GM23248 (cell line): Measurements from ENCODE around the gene TMEM91. TPM values are rescaled to one million over a fixed set of nuclear protein-coding genes. Genes with fewer than 3 reads are reported as not detected.
"Not testable (repeated sequence)": the region's sequence is repeated elsewhere in the genome, so short reads cannot be mapped to it uniquely, and the experiment has no call there.

Experiments
- DNase-seq: peaks from one replicate; pipeline ENCODE4 v3.0.0-alpha.2; 2015
- H2AFZ ChIP-seq: fragments of 200-600 bp; sonication (generic); 2 replicates; pipeline ENCODE4 v1.6.1; 2016; ENCODE audit warnings: antibody characterized with exemption
- H3F3A ChIP-seq: fragments of 200-600 bp; sonication (generic); 2 replicates; pipeline ENCODE4 v1.6.1; 2016; ENCODE audit warnings: mild to moderate bottlenecking, antibody characterized with exemption, mixed run types; ENCODE audit not compliant: insufficient read depth
- H3K27ac ChIP-seq: fragments of 200-600 bp; sonication (generic); 2 replicates; pipeline ENCODE4 v1.5.1; 2016; ENCODE audit warnings: mild to moderate bottlenecking
- H3K27me3 ChIP-seq: fragments of 200-600 bp; sonication (generic); replicated peaks from 2 replicates; pipeline ENCODE4 v1.6.1; 2016; ENCODE audit warnings: mild to moderate bottlenecking; ENCODE audit not compliant: insufficient read depth
- H3K36me3 ChIP-seq: fragments of 200-600 bp; sonication (generic); 2 replicates; pipeline ENCODE4 v1.6.1; 2016; ENCODE audit warnings: low read depth, mild to moderate bottlenecking
- H3K4me1 ChIP-seq: fragments of 200-600 bp; sonication (generic); 2 replicates; pipeline ENCODE4 v1.6.1; 2016; ENCODE audit warnings: mild to moderate bottlenecking; ENCODE audit not compliant: insufficient read depth
- H3K4me2 ChIP-seq: fragments of 200-600 bp; sonication (generic); one replicate; pipeline ENCODE4 v1.6.1; 2016; ENCODE audit warnings: mild to moderate bottlenecking; ENCODE audit not compliant: unreplicated experiment
- H3K4me3 ChIP-seq: fragments of 200-600 bp; sonication (generic); 2 replicates; pipeline ENCODE4 v1.5.1; 2016; ENCODE audit warnings: mild to moderate bottlenecking
- H3K79me2 ChIP-seq: fragments of 200-600 bp; sonication (generic); 2 replicates; pipeline ENCODE4 v1.6.1; 2016; ENCODE audit warnings: mild to moderate bottlenecking; ENCODE audit not compliant: insufficient read depth
- H3K9ac ChIP-seq: fragments of 200-600 bp; sonication (generic); 2 replicates; pipeline ENCODE4 v1.6.1; 2016; ENCODE audit warnings: mild to moderate bottlenecking
- H3K9me2 ChIP-seq: fragments of 200-600 bp; sonication (generic); 2 replicates; pipeline ENCODE4 v1.6.1; 2016; ENCODE audit warnings: mixed run types, mild to moderate bottlenecking, moderate library complexity; ENCODE audit not compliant: insufficient read depth
- H3K9me3 ChIP-seq: fragments of 200-600 bp; sonication (generic); one replicate; pipeline ENCODE4 v1.6.1; 2017; ENCODE audit warnings: low read depth
- H4K20me1 ChIP-seq: fragments of 200-600 bp; sonication (generic); 2 replicates; pipeline ENCODE4 v1.6.0; 2016; ENCODE audit not compliant: insufficient read depth
- EZH2 ChIP-seq: fragments of 200-600 bp; sonication (generic); IDR thresholded peaks from 2 replicates; pipeline ENCODE4 v1.6.1; 2018; ENCODE audit warnings: antibody characterized with exemption, mild to moderate bottlenecking; ENCODE audit not compliant: insufficient read depth, poor library complexity, severe bottlenecking
- EZH2phosphoT487 ChIP-seq: fragments of 200-600 bp; sonication (generic); IDR thresholded peaks from 2 replicates; pipeline ENCODE4 v1.6.1; 2018; ENCODE audit warnings: antibody characterized with exemption, moderate library complexity, mild to moderate bottlenecking, low read depth; ENCODE audit not compliant: insufficient read depth
- WGBS, 2 experiments: methylation state at CpG; one replicate each; pipeline ENCODE4 v1.1.6; 2015 to 2017; ENCODE audit warnings: low lambda C conversion rate in 2 of 2, low coverage in 1 of 2; ENCODE audit errors: missing lambda C conversion rate in 2 of 2; 5-methylcytosine and 5-hydroxymethylcytosine counted together
- in situ Hi-C: fragments of 300-500 bp; cut with MboI; formaldehyde crosslinking; loops from 2 replicates; pipeline ENCODE4 v1.15.0; 2020
- polyA plus RNA-seq: library from polyadenylated mRNA; unstranded; fragments of >200 nt; fragmentation: Nextera tagmentation; extraction: Ambion mirVana; gene quantifications from 2 replicates; pipeline ENCODE4 v1.2.1, GENCODE V29; 2016
- total RNA-seq: library from RNA; depleted of rRNA; stranded (reverse); fragments of >200 nt; shearing (Covaris generic); gene quantifications from 2 replicates; pipeline ENCODE4 v1.2.3, GENCODE V29; 2014

The TMEM91 gene
- total and polyA plus RNA-seq, 2 experiments from 2014 or later: 5.3 to 6.6 TPM

GRCh38 chr19:41369769-41370168 is 6.6 kb upstream of the TMEM91 start:
- WGBS, 2 experiments: 90 to 98% methylated on average over 2 of the region's 2 CpGs
- no peak for DNase-seq
- no peak overlapping the region for H3K9ac ChIP-seq
- H3K4me2 ChIP-seq: no peak overlapping the region
- TF ChIP-seq EZH2phosphoT487: no peak
- TF ChIP-seq EZH2: no peak
- H3K36me3 ChIP-seq: no peaks in the 10 kb centered on the region
- H3K27ac ChIP-seq: no peak overlapping the region
- peaks cover 54% of the 10 kb centered on the region for H3K79me2 ChIP-seq
- H3K27me3 ChIP-seq: no peaks in the 10 kb centered on the region
- no peak overlapping the region for H3K4me3 ChIP-seq
- no peaks in the 10 kb centered on the region for H3K9me2 ChIP-seq
- no peaks in the 10 kb centered on the region for H4K20me1 ChIP-seq
- H3K9me3 ChIP-seq: no peaks in the 10 kb centered on the region
- in situ Hi-C loops: no loop called here
- peaks cover 31% of the 10 kb centered on the region for H3K4me1 ChIP-seq
- peaks cover 21% of the 10 kb centered on the region for H3F3A ChIP-seq
- no peak overlapping the region for H2AFZ ChIP-seq

GRCh38 chr19:41371119-41371518 is 5.2 kb upstream of the TMEM91 start:
- H3K27me3 ChIP-seq, H2AFZ ChIP-seq, H3K9me2 ChIP-seq, DNase-seq, H4K20me1 ChIP-seq, H3K9ac ChIP-seq, H3K36me3 ChIP-seq, H3K4me3 ChIP-seq, H3K9me3 ChIP-seq, H3K27ac ChIP-seq, H3K4me2 ChIP-seq, in situ Hi-C loops: not testable (repeated sequence)
- 90 to 94% methylated on average over 5 of the region's 5 CpGs for WGBS, 2 experiments
- H3F3A ChIP-seq: peaks cover 21% of the 10 kb centered on the region
- H3K4me1 ChIP-seq: peaks cover 34% of the 10 kb centered on the region
- H3K79me2 ChIP-seq: peaks cover 41% of the 10 kb centered on the region

GRCh38 chr19:41371541-41371940 is 4.8 kb upstream of the TMEM91 start:
- in situ Hi-C loops: no loop called here
- WGBS, 2 experiments: 84 to 90% methylated on average over 8 of the region's 8 CpGs

GRCh38 chr19:41372501-41372900 is 3.8 kb upstream of the TMEM91 start:
- Histone ChIP-seq H3K9ac (no peak overlapping the region), H3F3A (peaks cover 15% of the 10 kb centered on the region), H3K36me3 (no peaks in the 10 kb centered on the region), H3K4me1 (peaks cover 27% of the 10 kb centered on the region), H3K4me2 (no peak overlapping the region), H3K9me3 (no peaks in the 10 kb centered on the region), H3K79me2 (peaks cover 29% of the 10 kb centered on the region), H3K27ac (no peak overlapping the region), H3K27me3 (no peaks in the 10 kb centered on the region), H3K9me2 (no peaks in the 10 kb centered on the region), H4K20me1 (no peaks in the 10 kb centered on the region), H2AFZ (no peak overlapping the region), H3K4me3 (no peak overlapping the region)
- DNase-seq: no peak
- in situ Hi-C loops: no loop called here
- WGBS, 2 experiments: 74 to 80% methylated on average over 2 of the region's 2 CpGs
- TF ChIP-seq EZH2 (no peak), EZH2phosphoT487 (no peak)

More at GRCh38 chr19:41371541-41371940, 4.8 kb upstream of the TMEM91 start:
- no peak for DNase-seq
- Histone ChIP-seq H3K36me3 (no peaks in the 10 kb centered on the region), H3K4me3 (no peak overlapping the region), H3K9me2 (no peaks in the 10 kb centered on the region), H3K9ac (no peak overlapping the region), H3K9me3 (no peaks in the 10 kb centered on the region), H3K4me1 (peaks cover 36% of the 10 kb centered on the region), H3K4me2 (no peak overlapping the region), H3K79me2 (peaks cover 37% of the 10 kb centered on the region), H3K27ac (no peak overlapping the region), H4K20me1 (no peaks in the 10 kb centered on the region), H2AFZ (no peak overlapping the region), H3K27me3 (no peaks in the 10 kb centered on the region), H3F3A (peaks cover 21% of the 10 kb centered on the region)
- TF ChIP-seq EZH2: no peak
- no peak for TF ChIP-seq EZH2phosphoT487

- in situ Hi-C loops: no loop called here
- H2AFZ ChIP-seq: no peak overlapping the region
- no peak overlapping the region for H3K4me3 ChIP-seq
- no peaks in the 10 kb centered on the region for H3K36me3 ChIP-seq
- H3K4me2 ChIP-seq: no peak overlapping the region
- H3K27ac ChIP-seq: no peak overlapping the region
- 0 out of 2 replicates have a peak, but pooled peaks cover 4% of the 10 kb centered on the region for H3F3A ChIP-seq
- H4K20me1 ChIP-seq: no peaks in the 10 kb centered on the region
- H3K4me1 ChIP-seq: peaks cover 16% of the 10 kb centered on the region
- H3K9me3 ChIP-seq: no peaks in the 10 kb centered on the region
- TF ChIP-seq EZH2phosphoT487: no peak
- no peak for TF ChIP-seq EZH2
- H3K27me3 ChIP-seq: no peaks in the 10 kb centered on the region
- WGBS, 2 experiments: 9 to 15% methylated on average over 12 of the region's 12 CpGs
- H3K79me2 ChIP-seq: peaks cover 29% of the 10 kb centered on the region
- no peaks in the 10 kb centered on the region for H3K9me2 ChIP-seq
- H3K9ac ChIP-seq: no peak overlapping the region
- DNase-seq: peak; percentile 85
Measured at GRCh38 chr19:41373993-41374392, 2.3 kb upstream of the TMEM91 start.
